HepG2 (cell line): ENCODE data around the gene FOCAD. TPM values are rescaled to one million over a fixed set of nuclear protein-coding genes. Genes with fewer than 3 reads are reported as not detected.

Experiments used
- ATAC-seq: fragments of 200-7000 bp; cut with Tn5 transposase; 3 replicates; pipeline ENCODE4 v1.9.1; 2020; ENCODE audit warnings: mild to moderate bottlenecking, moderate library complexity
- BruUV-seq: library from RNA; stranded (reverse); fragments of 400-500 nt; replicated peaks from 2 replicates; lab custom pipeline; 2021; lab: Mats Ljungman, UMichigan
- CTCF ChIA-PET: fragments of 300-600 bp; formaldehyde crosslinking; extraction: SDS; loops from one replicate; lab custom pipeline; 2021; ENCODE audit warnings: low total read pairs, inconsistent platforms, low intra/inter-chr PET ratio; lab: Yijun Ruan, JAX
- POLR2A ChIA-PET: fragments of 350-600 bp; sonication (Branson Sonifier 250); formaldehyde crosslinking; loops from one replicate; lab custom pipeline; 2020; ENCODE audit warnings: antibody characterized with exemption, inconsistent platforms; lab: Yijun Ruan, JAX
- DNase-seq: peaks from one replicate; pipeline ENCODE4 v3.0.0-alpha.2; 2015; ENCODE audit warnings: low spot score
- FAIRE-seq: peaks from 3 replicates; lab custom pipeline; 2011; peaks lifted over from hg19 to GRCh38; lab: Jason Lieb, UNC
- H2AFZ ChIP-seq: one replicate; pipeline ENCODE4 v1.6.1; 2011; ENCODE audit warnings: low read length, inconsistent platforms
- H3K27ac ChIP-seq: fragments of 300-600 bp; 3 replicates; pipeline ENCODE4 v1.8.0; 2011; ENCODE audit warnings: mixed run types, mild to moderate bottlenecking, mixed read lengths, low read length, inconsistent platforms; ENCODE audit not compliant: insufficient read depth; ENCODE audit errors: extremely low read length
- H3K27me3 ChIP-seq, 2 experiments: fragments of 200-600 bp in 1 of 2; 2 replicates in 1 of 2; 3 replicates in 1 of 2; pipeline versions ENCODE4 v1.6.0 to v1.8.0; 2011; ENCODE audit warnings: low read length in 2 of 2, mild to moderate bottlenecking in 2 of 2, moderate library complexity in 2 of 2, inconsistent platforms in 1 of 2; ENCODE audit not compliant: insufficient read depth in 2 of 2, control insufficient read depth in 1 of 2
- H3K36me3 ChIP-seq, 2 experiments: fragments of 200-600 bp in 1 of 2; replicated peaks in 1 of 2; 2 replicates in 1 of 2; 3 replicates in 1 of 2; pipeline versions ENCODE4 v1.5.1 to v1.8.0; 2011; ENCODE audit warnings: low read length in 2 of 2, inconsistent platforms in 1 of 2; ENCODE audit not compliant: insufficient read depth in 2 of 2, control insufficient read depth in 1 of 2
- H3K4me1 ChIP-seq: 2 replicates; pipeline ENCODE4 v1.5.1; 2012; ENCODE audit warnings: low read length, inconsistent platforms; ENCODE audit not compliant: insufficient read depth
- H3K4me2 ChIP-seq: 2 replicates; pipeline ENCODE4 v1.6.0; 2011; ENCODE audit warnings: low read depth, low read length, inconsistent platforms
- H3K4me3 ChIP-seq, 3 experiments: fragments of 200-600 bp in 1 of 3; sonication (generic), shearing (Covaris generic) in 1 of 3; replicated peaks in 1 of 3; 2 replicates each; pipeline ENCODE4 v1.5.1; 2011 to 2016; ENCODE audit warnings: low read length in 3 of 3, inconsistent platforms in 2 of 3, low read depth in 2 of 3, mild to moderate bottlenecking in 2 of 3, control low read depth in 1 of 3, mixed read lengths in 1 of 3; ENCODE audit not compliant: insufficient read depth in 1 of 3
- H3K79me2 ChIP-seq: one replicate; pipeline ENCODE4 v1.6.1; 2011; ENCODE audit warnings: low read length, inconsistent platforms; ENCODE audit not compliant: insufficient read depth
- H3K9ac ChIP-seq: 2 replicates; pipeline ENCODE4 v1.6.0; 2011; ENCODE audit warnings: mild to moderate bottlenecking, low read depth, low read length, inconsistent platforms; ENCODE audit not compliant: insufficient read depth
- H3K9me3 ChIP-seq: 2 replicates; pipeline ENCODE4 v1.5.1; 2012; ENCODE audit warnings: mild to moderate bottlenecking, low read length
- H4K20me1 ChIP-seq: 2 replicates; pipeline ENCODE4 v1.6.0; 2011; ENCODE audit warnings: inconsistent platforms, mild to moderate bottlenecking, low read length, moderate library complexity; ENCODE audit not compliant: insufficient read depth
- HES4 ChIP-seq: sonication (generic); formaldehyde crosslinking; IDR thresholded peaks from 2 replicates; pipeline ENCODE4 v1.9.0; 2021; ENCODE audit warnings: mild to moderate bottlenecking, missing genetic modification reagents, borderline replicate concordance
- TCF7 ChIP-seq: sonication (generic); IDR thresholded peaks from 2 replicates; pipeline ENCODE4 v1.6.1; 2016; ENCODE audit warnings: antibody characterized with exemption, low read depth
- TGIF2 ChIP-seq: IDR thresholded peaks from 2 replicates; pipeline ENCODE4 v1.6.1; 2016; ENCODE audit warnings: control low read depth, missing compliant biosample characterization
- U2AF1 ChIP-seq: fragments of 200-400 bp; formaldehyde crosslinking; optimal IDR thresholded peaks from 2 replicates; pipeline ENCODE3; 2017; ENCODE audit warnings: mild to moderate bottlenecking, low read depth, low read length
- WGBS: methylation state at CpG from one replicate; pipeline ENCODE4 v1.1.6; 2017; ENCODE audit warnings: low lambda C conversion rate; 5-methylcytosine and 5-hydroxymethylcytosine counted together
- in situ Hi-C: cut with HindIII; loops from 2 replicates; pipeline ENCODE4 v1.10.0; 2017; ENCODE audit warnings: low pct_unique_long_range_greater_than_20kb; ENCODE audit not compliant: extremely low pct_ligation_motif_present
- intact Hi-C: fragments of 100-400 bp; cut with micrococcal nuclease; formaldehyde crosslinking; loops from one replicate; pipeline ENCODE4 v1.10.0; 2022; ENCODE audit not compliant: unreplicated experiment
- polyA plus RNA-seq, 8 experiments: library from polyadenylated mRNA; depleted of rRNA in 3 of 8; stranded (reverse) in 7 of 8; unstranded in 1 of 8; fragments of >200 nt; fragmentation: Illumina TruSeq in 4 of 8; extraction: Trizol in 4 of 8; gene quantifications; 2 replicates each; pipeline versions ENCODE4 v1.2.1 to v1.2.3, GENCODE V29; 2011 to 2016; ENCODE audit warnings: low read depth in 4 of 8, missing spikeins in 1 of 8, mixed read lengths in 1 of 8; ENCODE audit not compliant: insufficient read depth in 1 of 8
- total RNA-seq, 5 experiments: library from RNA; depleted of rRNA; stranded (reverse); fragments of >200 nt; fragmentation: Illumina TruSeq; extraction: Trizol; gene quantifications; 2 replicates each; pipeline ENCODE4 v1.2.3, GENCODE V29; 2016; ENCODE audit warnings: low read depth in 1 of 5
- TF ChIP-seq, protein P1 (sequence below): sonication (generic); formaldehyde crosslinking; IDR thresholded peaks from 2 replicates; pipeline ENCODE4 v1.5.0; 2020; ENCODE audit warnings: mild to moderate bottlenecking, missing genetic modification reagents, moderate library complexity
- TF ChIP-seq, protein P2 (sequence below): IDR thresholded peaks from 2 replicates; pipeline ENCODE4 v1.6.1; 2016; ENCODE audit warnings: mild to moderate bottlenecking

The FOCAD gene
- total and polyA plus RNA-seq, 2 of the 13 experiments (the other 11 are each of a cell fraction or from before 2014, with no cell fraction given): 18.0 to 31.1 TPM

DNA sequence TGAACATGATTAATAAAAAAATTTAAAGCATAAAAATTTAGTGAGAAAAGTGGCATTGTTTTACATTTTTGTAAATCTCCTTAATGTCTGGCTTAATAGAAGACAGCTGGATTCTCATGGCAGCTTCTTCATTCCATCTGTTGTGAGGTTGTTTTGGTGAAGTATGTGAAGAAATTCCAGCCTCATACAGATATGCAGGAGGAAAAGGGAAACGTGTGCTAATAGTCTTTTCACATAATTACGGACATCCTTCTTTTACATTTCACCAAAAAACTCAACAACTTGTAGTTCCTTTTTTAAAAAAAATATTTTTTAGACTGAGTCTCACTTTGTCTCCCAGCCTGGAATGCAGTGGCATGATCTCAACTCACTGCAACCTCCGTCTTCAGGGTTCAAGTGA, 300.4 kb downstream of the FOCAD start:
- no peaks in the 10 kb centered on the region for H3K9me3 ChIP-seq
- H3K4me1 ChIP-seq: no peaks in the 10 kb centered on the region
- no peak overlapping the region for H3K4me3 ChIP-seq
- H3K79me2 ChIP-seq: no peaks in the 10 kb centered on the region
- H3K9ac ChIP-seq: no peak overlapping the region
- in situ Hi-C loops: no loop called here
- TF ChIP-seq TCF7 (no peak), TGIF2 (CRISPR knock-in tag) (no peak), U2AF1 (no peak), HES4 (CRISPR knock-in tag) (no peak)
- TF ChIP-seq, protein P1, sequence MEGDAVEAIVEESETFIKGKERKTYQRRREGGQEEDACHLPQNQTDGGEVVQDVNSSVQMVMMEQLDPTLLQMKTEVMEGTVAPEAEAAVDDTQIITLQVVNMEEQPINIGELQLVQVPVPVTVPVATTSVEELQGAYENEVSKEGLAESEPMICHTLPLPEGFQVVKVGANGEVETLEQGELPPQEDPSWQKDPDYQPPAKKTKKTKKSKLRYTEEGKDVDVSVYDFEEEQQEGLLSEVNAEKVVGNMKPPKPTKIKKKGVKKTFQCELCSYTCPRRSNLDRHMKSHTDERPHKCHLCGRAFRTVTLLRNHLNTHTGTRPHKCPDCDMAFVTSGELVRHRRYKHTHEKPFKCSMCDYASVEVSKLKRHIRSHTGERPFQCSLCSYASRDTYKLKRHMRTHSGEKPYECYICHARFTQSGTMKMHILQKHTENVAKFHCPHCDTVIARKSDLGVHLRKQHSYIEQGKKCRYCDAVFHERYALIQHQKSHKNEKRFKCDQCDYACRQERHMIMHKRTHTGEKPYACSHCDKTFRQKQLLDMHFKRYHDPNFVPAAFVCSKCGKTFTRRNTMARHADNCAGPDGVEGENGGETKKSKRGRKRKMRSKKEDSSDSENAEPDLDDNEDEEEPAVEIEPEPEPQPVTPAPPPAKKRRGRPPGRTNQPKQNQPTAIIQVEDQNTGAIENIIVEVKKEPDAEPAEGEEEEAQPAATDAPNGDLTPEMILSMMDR: no peak
- TF ChIP-seq, protein P2, sequence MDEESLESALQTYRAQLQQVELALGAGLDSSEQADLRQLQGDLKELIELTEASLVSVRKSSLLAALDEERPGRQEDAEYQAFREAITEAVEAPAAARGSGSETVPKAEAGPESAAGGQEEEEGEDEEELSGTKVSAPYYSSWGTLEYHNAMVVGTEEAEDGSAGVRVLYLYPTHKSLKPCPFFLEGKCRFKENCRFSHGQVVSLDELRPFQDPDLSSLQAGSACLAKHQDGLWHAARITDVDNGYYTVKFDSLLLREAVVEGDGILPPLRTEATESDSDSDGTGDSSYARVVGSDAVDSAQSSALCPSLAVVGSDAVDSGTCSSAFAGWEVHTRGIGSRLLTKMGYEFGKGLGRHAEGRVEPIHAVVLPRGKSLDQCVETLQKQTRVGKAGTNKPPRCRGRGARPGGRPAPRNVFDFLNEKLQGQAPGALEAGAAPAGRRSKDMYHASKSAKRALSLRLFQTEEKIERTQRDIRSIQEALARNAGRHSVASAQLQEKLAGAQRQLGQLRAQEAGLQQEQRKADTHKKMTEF (CRISPR knock-in tag): no peak
- H3K27me3 ChIP-seq: no peaks in the 10 kb centered on the region
- DNase-seq: no peak
- BruUV-seq: no TSS peak
- peaks cover 0 to 2% of the 10 kb centered on the region in 2 experiments; a peak in 3 of 5 replicates for H3K36me3 ChIP-seq
- H4K20me1 ChIP-seq: no peaks in the 10 kb centered on the region
- WGBS: 94% methylated on average over 3 of the region's 3 CpGs
- no peak overlapping the region for H3K27ac ChIP-seq
- no peak for ATAC-seq
- H3K4me2 ChIP-seq: no peak overlapping the region
- no peak for FAIRE-seq
- ChIA-PET CTCF (no interaction called here), POLR2A (no interaction called here)
- H2AFZ ChIP-seq: no peak overlapping the region
- intact Hi-C loops: no loop called here
